Posterior vena cava (tissue), 2 donors: ENCODE results near the gene SNX14. TPM values are rescaled to one million over a fixed set of nuclear protein-coding genes. Genes with fewer than 3 reads are reported as not detected.
A peak's percentile ranks its signal among the peaks of the same experiment; 100 is the strongest.
"Not testable (repeated sequence)": the region's sequence is repeated elsewhere in the genome, so short reads cannot be mapped to it uniquely, and the experiment has no call there.

ENCODE experiments used
- DNase-seq: peaks from one replicate; pipeline ENCODE4 v3.0.0-alpha.2; 2020; ENCODE audit warnings: low spot score
- intact Hi-C, 2 donors: fragments of 100-400 bp; cut with DNase I; formaldehyde crosslinking; loops; one replicate each; pipeline versions ENCODE4 v1.14.1 to v1.14.2; 2022 to 2023
- long read RNA-seq, 2 donors: library from polyadenylated mRNA; unstranded; transcript quantifications; one replicate each; pipeline ENCODE4 v2.0.0, GENCODE V29; 2020 to 2021
- total RNA-seq, 2 donors: library from RNA; stranded (reverse); fragmentation: NEBNext Ultra II Directional; extraction: Animal tissue kit (Norgen Biotek cat#: 25700); gene quantifications; one replicate each; pipeline ENCODE4 v1.2.1, GENCODE V29; 2021
- donor health status: DM: yes; HTN: yes; CAD: no.
- donor health status: DM: yes; HTN: yes; CAD: no.

The SNX14 gene, protein sequence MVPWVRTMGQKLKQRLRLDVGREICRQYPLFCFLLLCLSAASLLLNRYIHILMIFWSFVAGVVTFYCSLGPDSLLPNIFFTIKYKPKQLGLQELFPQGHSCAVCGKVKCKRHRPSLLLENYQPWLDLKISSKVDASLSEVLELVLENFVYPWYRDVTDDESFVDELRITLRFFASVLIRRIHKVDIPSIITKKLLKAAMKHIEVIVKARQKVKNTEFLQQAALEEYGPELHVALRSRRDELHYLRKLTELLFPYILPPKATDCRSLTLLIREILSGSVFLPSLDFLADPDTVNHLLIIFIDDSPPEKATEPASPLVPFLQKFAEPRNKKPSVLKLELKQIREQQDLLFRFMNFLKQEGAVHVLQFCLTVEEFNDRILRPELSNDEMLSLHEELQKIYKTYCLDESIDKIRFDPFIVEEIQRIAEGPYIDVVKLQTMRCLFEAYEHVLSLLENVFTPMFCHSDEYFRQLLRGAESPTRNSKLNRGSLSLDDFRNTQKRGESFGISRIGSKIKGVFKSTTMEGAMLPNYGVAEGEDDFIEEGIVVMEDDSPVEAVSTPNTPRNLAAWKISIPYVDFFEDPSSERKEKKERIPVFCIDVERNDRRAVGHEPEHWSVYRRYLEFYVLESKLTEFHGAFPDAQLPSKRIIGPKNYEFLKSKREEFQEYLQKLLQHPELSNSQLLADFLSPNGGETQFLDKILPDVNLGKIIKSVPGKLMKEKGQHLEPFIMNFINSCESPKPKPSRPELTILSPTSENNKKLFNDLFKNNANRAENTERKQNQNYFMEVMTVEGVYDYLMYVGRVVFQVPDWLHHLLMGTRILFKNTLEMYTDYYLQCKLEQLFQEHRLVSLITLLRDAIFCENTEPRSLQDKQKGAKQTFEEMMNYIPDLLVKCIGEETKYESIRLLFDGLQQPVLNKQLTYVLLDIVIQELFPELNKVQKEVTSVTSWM
- total RNA-seq, result 10 to 100 TPM; 74.2 to 77.0 TPM
- long read RNA-seq, donor 1, transcript SNX14-201 (29 exons, 3,486 nt), result major isoform, 5 of 12 reads
- long read RNA-seq, donor 1, partial matches to known transcripts, result 3 of 12 reads
- long read RNA-seq, donor 1, other reads (novel, unspliced or antisense), result 2 of 12 reads
- long read RNA-seq, donor 2, partial matches to known transcripts, result 4 of 15 reads
- long read RNA-seq, donor 2, other reads (novel, unspliced or antisense), result 5 of 15 reads

GRCh38 chr6:85593438-85594196, at the start of gene SNX14:
Gene SNX14 (minus strand): TSS chr6:85593858. CDS start chr6:85593718, 140 bp downstream.
- intact Hi-C loops, result no loop called here
- DNase-seq, result peak; percentile 99

GRCh38 chr6:85642774-85643536, 49.3 kb upstream of the SNX14 start, which contains the start of gene SYNCRIP:
Gene SYNCRIP (minus strand): TSS chr6:85642886. CDS start chr6:85641439, 1,447 bp downstream.
- peak; percentile 100 for DNase-seq
- intact Hi-C loops, result loop anchor here in 1 of 2 donors (2.0 kb wide), 1 partner anchor 36 kb away; no protein-coding TSS in a partner anchor

DNA sequence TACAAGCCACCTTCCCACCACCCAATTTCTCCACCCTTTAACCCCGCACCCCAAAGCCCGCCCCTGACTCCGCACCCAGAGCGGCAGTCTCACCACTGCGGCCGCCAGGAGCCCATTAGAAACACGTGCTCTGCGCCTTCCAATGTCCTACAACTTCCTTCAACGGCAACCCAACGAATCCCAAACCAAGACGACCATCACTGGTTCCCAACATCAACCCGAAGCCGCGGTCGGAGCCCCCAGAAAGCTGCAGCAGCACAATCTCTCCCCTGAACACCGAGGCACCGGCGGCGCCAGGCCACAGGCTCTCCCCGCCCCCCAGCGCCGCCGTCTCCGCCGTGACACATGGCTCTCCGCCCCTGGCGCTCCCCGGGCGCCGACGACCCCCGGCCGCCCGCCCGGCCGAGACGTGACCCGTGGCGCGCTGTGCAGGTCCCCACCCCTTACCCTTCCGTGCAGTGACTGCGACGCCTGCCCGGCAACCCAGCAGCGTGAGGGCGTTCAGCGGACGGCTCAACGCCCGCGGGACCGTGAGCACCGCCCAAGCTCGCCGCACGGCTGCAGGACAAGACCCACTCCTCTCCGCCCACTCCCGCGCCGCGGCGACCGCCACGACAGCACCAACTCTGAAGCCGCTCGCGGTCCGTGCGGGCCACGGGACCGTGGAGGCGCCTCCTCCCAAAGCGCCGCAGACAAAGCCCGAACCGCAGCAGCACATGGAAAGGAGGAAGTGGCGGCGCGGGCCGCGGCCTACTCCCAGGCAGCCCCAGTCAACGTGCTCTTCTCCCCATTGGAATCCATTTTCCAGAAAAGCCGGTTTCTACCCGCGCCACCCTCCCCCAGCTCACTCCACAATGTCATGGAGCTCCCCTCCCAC, 48.5 kb upstream of the SNX14 start:
- DNase-seq, result peak; percentile 88
- intact Hi-C loops, result loop anchor here in 1 of 2 donors (2.0 kb wide), 1 partner anchor 37 kb away; no protein-coding TSS in a partner anchor

- no peak for DNase-seq
- intact Hi-C loops, result no loop called here
Measured at GRCh38 chr6:85641522-85641896, 47.9 kb upstream of the SNX14 start.

DNA sequence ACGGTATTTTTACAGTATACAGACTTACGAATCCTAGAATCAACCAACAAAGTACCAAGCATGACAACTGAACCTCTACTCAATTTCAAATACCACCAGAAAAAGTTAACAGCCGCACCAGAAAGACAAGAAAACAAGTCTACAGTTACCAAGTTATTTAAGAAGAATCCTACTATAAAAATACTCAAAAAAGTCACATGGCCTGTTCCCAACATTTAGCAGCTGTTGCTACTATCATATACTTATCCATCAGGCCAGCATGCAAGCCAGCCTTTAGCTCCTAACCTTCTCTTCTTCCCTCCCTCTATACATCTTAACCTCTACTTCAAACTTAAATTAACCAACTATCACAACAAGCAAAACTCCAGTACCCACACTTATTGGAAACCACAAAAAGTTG, 47.2 kb upstream of the SNX14 start:
- intact Hi-C loops, result no loop called here
- DNase-seq, result no peak

DNA sequence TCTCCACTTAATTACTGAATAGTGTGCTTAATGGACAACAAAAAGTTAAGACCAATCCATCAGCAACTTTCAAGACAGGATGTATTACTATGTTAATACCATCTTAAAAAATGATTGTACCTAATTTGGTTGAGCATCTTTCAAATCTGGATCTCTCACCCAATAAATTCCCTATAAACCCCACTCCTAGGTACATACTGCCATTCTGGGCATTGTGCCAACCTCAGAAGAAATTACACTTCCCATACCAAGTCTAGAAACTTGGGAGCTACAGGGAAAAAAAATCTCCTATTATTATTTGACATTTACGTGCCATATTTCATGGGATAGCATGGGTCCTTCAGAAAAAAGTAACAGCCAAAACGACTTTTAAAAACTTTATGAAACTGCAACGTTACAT, 43.9 kb upstream of the SNX14 start:
- no peak for DNase-seq
- intact Hi-C loops, result no loop called here

- DNase-seq, result no peak
Measured at GRCh38 chr6:85632164-85632942, 38.7 kb upstream of the SNX14 start.

GRCh38 chr6:85631117-85631516, 37.5 kb upstream of the SNX14 start:
- intact Hi-C loops, result not testable (repeated sequence)

More at GRCh38 chr6:85632164-85632942, 38.7 kb upstream of the SNX14 start:
- intact Hi-C loops, result loop anchor here in 1 of 2 donors (1.0 kb wide), 1 partner anchor 22 kb away; no protein-coding TSS in a partner anchor

GRCh38 chr6:85628353-85628752, 34.7 kb upstream of the SNX14 start:
- no peak for DNase-seq
- intact Hi-C loops, result no loop called here

More at GRCh38 chr6:85631117-85631516, 37.5 kb upstream of the SNX14 start:
- not testable (repeated sequence) for DNase-seq

- no peak for DNase-seq
- intact Hi-C loops, result no loop called here
Measured at GRCh38 chr6:85620308-85620707, 26.6 kb upstream of the SNX14 start.

DNA sequence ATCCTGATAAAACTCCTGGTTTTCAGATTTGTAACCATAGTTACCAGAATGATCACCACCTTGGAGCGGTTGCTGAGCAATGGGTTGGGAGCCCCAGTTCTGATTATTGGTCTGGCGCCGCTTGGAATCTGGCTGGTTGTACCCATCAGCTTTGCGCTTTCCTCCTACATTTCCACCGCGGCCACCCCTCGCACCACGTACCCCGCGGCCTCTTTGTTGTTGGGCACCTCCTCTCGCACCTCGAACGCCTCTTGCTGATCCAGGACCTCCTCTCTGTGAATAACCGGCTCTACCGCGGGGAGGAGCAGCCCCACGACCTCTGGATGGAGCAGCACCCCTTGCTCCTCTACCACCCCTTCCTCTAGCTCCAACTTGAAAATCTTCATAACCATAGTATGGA, 21.1 kb upstream of the SNX14 start:
- intact Hi-C loops, result no loop called here
- peak; percentile 53 for DNase-seq

DNA sequence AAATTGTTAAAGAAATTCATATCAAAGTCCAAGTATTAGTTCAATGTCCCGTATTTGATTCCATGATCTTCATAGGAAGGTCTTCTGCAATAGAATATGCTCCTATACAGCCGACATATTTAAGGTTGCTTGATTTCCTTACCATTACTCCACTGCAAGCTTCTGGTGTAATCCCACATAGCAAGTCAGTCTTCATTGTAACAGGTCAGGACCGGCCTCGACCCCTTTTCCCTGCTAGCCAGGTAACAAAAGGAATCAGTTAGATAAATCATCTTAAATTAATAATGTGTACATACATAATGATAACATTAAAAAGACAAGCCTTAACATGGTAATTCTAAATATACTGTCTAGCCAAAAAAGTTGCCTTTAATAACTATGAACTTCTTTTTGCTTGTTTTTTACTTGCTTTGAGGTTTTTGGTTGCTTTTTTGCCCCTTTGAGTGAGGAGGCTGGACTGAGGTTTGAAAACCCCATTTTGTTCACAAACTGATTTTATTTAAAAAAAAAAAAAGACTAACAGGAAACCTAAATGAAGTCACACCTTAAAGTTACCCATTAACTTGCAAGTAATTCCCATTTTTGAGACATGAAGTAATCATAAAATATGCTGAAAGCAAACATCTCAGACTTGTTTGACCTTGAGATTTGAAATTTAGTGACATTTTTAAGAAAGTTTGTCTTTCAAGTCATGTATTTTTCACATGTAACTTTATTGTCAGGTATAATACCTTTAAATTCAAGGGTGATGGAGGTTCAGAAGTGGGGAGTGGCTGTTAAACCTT, 19.2 kb upstream of the SNX14 start:
- intact Hi-C loops, result no loop called here

GRCh38 chr6:85610182-85610895, 16.7 kb upstream of the SNX14 start:
- intact Hi-C loops, result loop anchor here in 1 of 2 donors (1.0 kb wide), 1 partner anchor 22 kb away; no protein-coding TSS in a partner anchor
- DNase-seq, result no peak

More for the DNA sequence above, 19.2 kb upstream of the SNX14 start:
- DNase-seq, result no peak

GRCh38 chr6:85602100-85602499, 8.4 kb upstream of the SNX14 start:
- intact Hi-C loops, result no loop called here
- DNase-seq, result no peak
